Osteoblast (primary cell): ENCODE measurements around the gene MMEL1. TPM values are rescaled to one million over a fixed set of nuclear protein-coding genes. Genes with fewer than 3 reads are reported as not detected.

Experiments used
- DNase-seq: peaks from one replicate; pipeline ENCODE4 v3.0.0; 2011; ENCODE audit warnings: low spot score, mixed read lengths; ENCODE audit not compliant: insufficient read length; ENCODE audit errors: missing footprints
- H2AFZ ChIP-seq: 2 replicates; pipeline ENCODE4 v1.6.0; 2011; ENCODE audit warnings: mild to moderate bottlenecking, low read length
- H3K27ac ChIP-seq: 2 replicates; pipeline ENCODE4 v1.5.1; 2011; ENCODE audit warnings: mild to moderate bottlenecking, low read depth, low read length, moderate library complexity
- H3K27me3 ChIP-seq: 2 replicates; pipeline ENCODE4 v1.6.0; 2012; ENCODE audit warnings: mild to moderate bottlenecking, control low read depth, inconsistent platforms, low read length, moderate library complexity; ENCODE audit not compliant: insufficient read depth
- H3K36me3 ChIP-seq: 2 replicates; pipeline ENCODE4 v1.5.1; 2011; ENCODE audit warnings: mild to moderate bottlenecking, low read length, control low read depth, moderate library complexity; ENCODE audit not compliant: insufficient read depth
- H3K4me1 ChIP-seq: 2 replicates; pipeline ENCODE4 v1.5.1; 2011; ENCODE audit warnings: mild to moderate bottlenecking, low read length, control low read depth, moderate library complexity; ENCODE audit not compliant: insufficient read depth
- H3K4me2 ChIP-seq: 2 replicates; pipeline ENCODE4 v1.6.0; 2011; ENCODE audit warnings: mild to moderate bottlenecking, low read length; ENCODE audit not compliant: insufficient read depth
- H3K4me3 ChIP-seq: fragments of 200-600 bp; sonication (generic); 3 replicates; pipeline ENCODE4 v1.5.1; 2012; ENCODE audit warnings: mild to moderate bottlenecking, low read length, inconsistent platforms; ENCODE audit not compliant: insufficient read depth
- H3K79me2 ChIP-seq: 2 replicates; pipeline ENCODE4 v1.6.0; 2012; ENCODE audit warnings: mild to moderate bottlenecking, low read length, control low read depth, inconsistent platforms; ENCODE audit not compliant: insufficient read depth
- H3K9me3 ChIP-seq: 2 replicates; pipeline ENCODE4 v1.5.1; 2011; ENCODE audit warnings: low read depth, low read length, control low read depth
- H4K20me1 ChIP-seq: 2 replicates; pipeline ENCODE4 v1.6.0; 2012; ENCODE audit warnings: mild to moderate bottlenecking, low read length, control low read depth; ENCODE audit not compliant: insufficient read depth
- CTCF ChIP-seq: IDR thresholded peaks from 2 replicates; pipeline ENCODE4 v1.5.1; 2011; ENCODE audit warnings: mild to moderate bottlenecking, low read depth, low read length, moderate library complexity; ENCODE audit errors: extremely low read depth
- total RNA-seq: library from RNA; depleted of rRNA; stranded (reverse); fragments of >200 nt; gene quantifications from 2 replicates; pipeline ENCODE4 v1.2.3, GENCODE V29; 2012

Gene MMEL1
- total RNA-seq, 1 donor: under 0.01 TPM

GRCh38 chr1:2556678-2557481 is 75.9 kb downstream of the MMEL1 start:
- peak overlapping the region; percentile 94 for H2AFZ ChIP-seq

GRCh38 chr1:2556277-2556677 is 76.5 kb downstream of the MMEL1 start, which contains the start of gene TNFRSF14:
TNFRSF14 (plus strand) TSS chr1:2556371; CDS start chr1:2556665, 294 bp downstream.
- Histone ChIP-seq H2AFZ (peak within 1 kb of the TSS; percentile 94), H4K20me1 (no peaks in the 10 kb centered on the region), H3K36me3 (no peaks in the 10 kb centered on the region), H3K9me3 (no peaks in the 10 kb centered on the region), H3K79me2 (peaks cover 3% of the 10 kb centered on the region), H3K27ac (peak within 1 kb of the TSS; percentile 79), H3K4me3 (peak within 1 kb of the TSS; percentile 90), H3K27me3 (no peaks in the 10 kb centered on the region), H3K4me2 (peak within 1 kb of the TSS; percentile 95), H3K4me1 (peaks cover 6% of the 10 kb centered on the region)
- DNase-seq: peak; percentile 98
- TF ChIP-seq CTCF: no peak

More at GRCh38 chr1:2556678-2557481, 75.9 kb downstream of the MMEL1 start:
- Histone ChIP-seq H3K36me3 (no peaks in the 10 kb centered on the region), H3K79me2 (peaks cover 3% of the 10 kb centered on the region), H3K9me3 (no peaks in the 10 kb centered on the region), H3K4me3 (peak overlapping the region; percentile 90), H4K20me1 (no peaks in the 10 kb centered on the region), H3K27ac (peak overlapping the region; percentile 79), H3K4me1 (peaks cover 6% of the 10 kb centered on the region), H3K27me3 (no peaks in the 10 kb centered on the region), H3K4me2 (peak overlapping the region; percentile 95)
- peak; percentile 94 for DNase-seq
- TF ChIP-seq CTCF: no peak

GRCh38 chr1:2555634-2556276 is 77.1 kb downstream of the MMEL1 start:
- Histone ChIP-seq H3K9me3 (no peaks in the 10 kb centered on the region), H2AFZ (peak overlapping the region; percentile 94), H3K4me2 (peak overlapping the region; percentile 95), H3K27me3 (no peaks in the 10 kb centered on the region), H3K4me1 (peaks cover 6% of the 10 kb centered on the region), H3K27ac (peak overlapping the region; percentile 79), H4K20me1 (no peaks in the 10 kb centered on the region), H3K36me3 (no peaks in the 10 kb centered on the region), H3K4me3 (peak overlapping the region; percentile 90), H3K79me2 (peaks cover 3% of the 10 kb centered on the region)
- DNase-seq: peak; percentile 97
- TF ChIP-seq CTCF: no peak
